HG03025 (cell line): ENCODE results near the gene ADAMTS17.

Source experiments
- ATAC-seq: cut with Tn5 transposase; IDR thresholded peaks from one replicate; pipeline ENCODE4 v1.9.1; 2021; ENCODE audit warnings: mild to moderate bottlenecking, moderate library complexity; ENCODE audit not compliant: unreplicated experiment, low FRiP score

ADAMTS17 gene

GRCh38 chr15:100252779-100253417 lies 88.9 kb downstream of the ADAMTS17 start:
- ATAC-seq, result no peak

- no peak for ATAC-seq
These were observed 89.4 kb downstream of the ADAMTS17 start for GRCh38 chr15:100252359-100252758.

- no peak for ATAC-seq
These were observed 91.5 kb downstream of the ADAMTS17 start for GRCh38 chr15:100250176-100250800.

GRCh38 chr15:100249096-100249815 lies 92.5 kb downstream of the ADAMTS17 start:
- ATAC-seq, result no peak

GRCh38 chr15:100248236-100248635 lies 93.5 kb downstream of the ADAMTS17 start:
- no peak for ATAC-seq

GRCh38 chr15:100247228-100248225 lies 94.2 kb downstream of the ADAMTS17 start:
- ATAC-seq, result no peak

- ATAC-seq, result no peak
These were observed 95.9 kb downstream of the ADAMTS17 start for GRCh38 chr15:100245855-100246254.

GRCh38 chr15:100245487-100245820 lies 96.3 kb downstream of the ADAMTS17 start:
- no peak for ATAC-seq

- no peak for ATAC-seq
These were observed 96.8 kb downstream of the ADAMTS17 start for GRCh38 chr15:100244796-100245486.

GRCh38 chr15:100242989-100243388 lies 98.8 kb downstream of the ADAMTS17 start:
- ATAC-seq, result no peak

GRCh38 chr15:100241572-100242482 lies 99.9 kb downstream of the ADAMTS17 start:
- ATAC-seq, result no peak

- no peak for ATAC-seq
These were observed 104.6 kb downstream of the ADAMTS17 start for GRCh38 chr15:100236981-100237720.

GRCh38 chr15:100235030-100235617 lies 106.7 kb downstream of the ADAMTS17 start:
- no peak for ATAC-seq

GRCh38 chr15:100234158-100235029 lies 107.4 kb downstream of the ADAMTS17 start:
- ATAC-seq, result no peak

GRCh38 chr15:100230784-100231183 lies 111.0 kb downstream of the ADAMTS17 start:
- ATAC-seq, result no peak

GRCh38 chr15:100229181-100230163 lies 112.3 kb downstream of the ADAMTS17 start:
- no peak for ATAC-seq
